SK-N-SH (cell line): ENCODE data around the gene NFKB2. TPM values are rescaled to one million over a fixed set of nuclear protein-coding genes. Genes with fewer than 3 reads are reported as not detected.

Experiments
- CTCF ChIA-PET: fragments of 300-600, 350-600 bp; formaldehyde crosslinking; extraction: SDS; loops from one replicate; lab custom pipeline; 2021; lab: Yijun Ruan, JAX
- POLR2A ChIA-PET: fragments of 350-600 bp; sonication (Branson Sonifier 250); formaldehyde crosslinking; extraction: SDS; loops from one replicate; lab custom pipeline; 2020; ENCODE audit warnings: antibody characterized with exemption, inconsistent platforms; lab: Yijun Ruan, JAX
- DNase-seq: peaks from one replicate; pipeline ENCODE4 v3.0.0; 2012
- H2AFZ ChIP-seq: fragments of 200-600 bp; sonication (generic); 2 replicates; pipeline ENCODE4 v1.8.1; 2016; ENCODE audit warnings: antibody characterized with exemption, mild to moderate bottlenecking, low read depth
- H3F3A ChIP-seq: fragments of 200-600 bp; sonication (generic); replicated peaks from 2 replicates; pipeline ENCODE3; 2016; ENCODE audit warnings: antibody characterized with exemption, mild to moderate bottlenecking; ENCODE audit not compliant: insufficient read depth
- H3K27ac ChIP-seq, 2 experiments: fragments of 200-500 bp in 1 of 2; fragments of 200-600 bp in 1 of 2; sonication (Bioruptor generic) in 1 of 2; sonication (generic), shearing (Covaris generic) in 1 of 2; 2 replicates each; pipeline versions ENCODE4 v1.5.1 to v1.6.1; 2014 to 2016; ENCODE audit warnings: low read depth in 2 of 2, inconsistent platforms in 1 of 2, low read length in 1 of 2, mild to moderate bottlenecking in 1 of 2, mixed read lengths in 1 of 2
- H3K27me3 ChIP-seq: fragments of 200-600 bp; sonication (generic), shearing (Covaris generic); 2 replicates; pipeline ENCODE4 v1.6.1; 2016; ENCODE audit warnings: mixed run types; ENCODE audit not compliant: insufficient read depth
- H3K36me3 ChIP-seq, 2 experiments: fragments of 200-500 bp in 1 of 2; fragments of 200-600 bp in 1 of 2; sonication (Bioruptor generic) in 1 of 2; sonication (generic) in 1 of 2; replicated peaks in 1 of 2; 2 replicates each; pipeline versions ENCODE3 to v1.5.1; 2014 to 2016; ENCODE audit warnings: low read length in 1 of 2, mild to moderate bottlenecking in 1 of 2; ENCODE audit not compliant: insufficient read depth in 2 of 2, control insufficient read depth in 1 of 2
- H3K4me1 ChIP-seq, 2 experiments: fragments of 200-500 bp in 1 of 2; fragments of 200-600 bp in 1 of 2; sonication (Bioruptor generic) in 1 of 2; sonication (generic), shearing (Covaris generic) in 1 of 2; 2 replicates each; pipeline versions ENCODE4 v1.5.1 to v1.6.1; 2014 to 2016; ENCODE audit warnings: low read depth in 1 of 2, low read length in 1 of 2, mixed run types in 1 of 2; ENCODE audit not compliant: insufficient read depth in 2 of 2, control insufficient read depth in 1 of 2
- H3K4me2 ChIP-seq: fragments of 200-600 bp; sonication (generic), shearing (Covaris generic); 2 replicates; pipeline ENCODE4 v1.6.1; 2017; ENCODE audit warnings: mixed run types
- H3K4me3 ChIP-seq, 2 experiments: fragments of 200-500 bp in 1 of 2; fragments of 200-600 bp in 1 of 2; sonication (Bioruptor generic) in 1 of 2; sonication (generic), shearing (Covaris generic) in 1 of 2; 2 replicates each; pipeline versions ENCODE4 v1.5.1 to v1.8.1; 2014 to 2016; ENCODE audit warnings: low read depth in 2 of 2, inconsistent platforms in 1 of 2, low read length in 1 of 2, mild to moderate bottlenecking in 1 of 2, mixed read lengths in 1 of 2, moderate library complexity in 1 of 2
- H3K79me2 ChIP-seq: fragments of 200-600 bp; sonication (generic); 2 replicates; pipeline ENCODE4 v1.8.1; 2017; ENCODE audit warnings: mild to moderate bottlenecking; ENCODE audit not compliant: insufficient read depth
- H3K9ac ChIP-seq: fragments of 200-600 bp; sonication (generic); 2 replicates; pipeline ENCODE4 v1.6.1; 2017; ENCODE audit warnings: mixed run types
- H3K9me2 ChIP-seq: fragments of 200-600 bp; sonication (generic); 2 replicates; pipeline ENCODE4 v1.6.1; 2017; ENCODE audit warnings: mixed run types
- H3K9me3 ChIP-seq: fragments of 200-600 bp; sonication (generic); 2 replicates; pipeline ENCODE4 v1.6.1; 2017; ENCODE audit warnings: mixed run types, mild to moderate bottlenecking, moderate library complexity
- H4K20me1 ChIP-seq: fragments of 200-600 bp; sonication (generic); 2 replicates; pipeline ENCODE4 v1.6.1; 2017; ENCODE audit warnings: mild to moderate bottlenecking, mixed run types; ENCODE audit not compliant: insufficient read depth
- FOSL2 ChIP-seq: IDR thresholded peaks from 2 replicates; pipeline ENCODE4 v1.4.0; 2012; ENCODE audit warnings: low read depth, mild to moderate bottlenecking, moderate library complexity, borderline replicate concordance
- FOXM1 ChIP-seq: IDR thresholded peaks from 2 replicates; pipeline ENCODE4 v1.4.0; 2012; ENCODE audit warnings: low read depth, mild to moderate bottlenecking
- GATA2 ChIP-seq: sonication (generic); formaldehyde crosslinking; IDR thresholded peaks from 2 replicates; pipeline ENCODE4 v1.5.0; 2020; ENCODE audit warnings: mild to moderate bottlenecking, missing genetic modification reagents
- MEF2A ChIP-seq: IDR thresholded peaks from 2 replicates; pipeline ENCODE4 v1.4.0; 2012; ENCODE audit warnings: low read depth, borderline replicate concordance
- MXI1 ChIP-seq: IDR thresholded peaks from 2 replicates; pipeline ENCODE4 v1.6.1; 2012; ENCODE audit warnings: mild to moderate bottlenecking, low read depth, low read length, improper control_type of control experiment
- NFIC ChIP-seq: IDR thresholded peaks from 2 replicates; pipeline ENCODE4 v1.4.0; 2012; ENCODE audit warnings: borderline replicate concordance
- NRF1 ChIP-seq: IDR thresholded peaks from 2 replicates; pipeline ENCODE4 v1.6.1; 2012; ENCODE audit warnings: low read depth, mild to moderate bottlenecking, low read length
- RAD21 ChIP-seq: IDR thresholded peaks from 2 replicates; pipeline ENCODE4 v1.6.1; 2012; ENCODE audit warnings: mild to moderate bottlenecking, low read length
- RCOR1 ChIP-seq: fragments of 150-350 bp; IDR thresholded peaks from 2 replicates; pipeline ENCODE4 v1.6.1; 2017; ENCODE audit warnings: antibody characterized with exemption, low read length
- RXRA ChIP-seq: IDR thresholded peaks from 2 replicates; pipeline ENCODE4 v1.4.0; 2012; ENCODE audit warnings: low read depth, mild to moderate bottlenecking, borderline replicate concordance
- SIN3A ChIP-seq: IDR thresholded peaks from 2 replicates; pipeline ENCODE4 v1.6.1; 2012; ENCODE audit warnings: low read depth, mild to moderate bottlenecking, low read length, moderate library complexity, borderline replicate concordance
- TCF12 ChIP-seq: IDR thresholded peaks from 2 replicates; pipeline ENCODE4 v1.4.0; 2012
- YY1 ChIP-seq: IDR thresholded peaks from 2 replicates; pipeline ENCODE4 v1.4.0; 2012; ENCODE audit warnings: low read depth, mild to moderate bottlenecking
- WGBS: methylation state at CpG from one replicate; pipeline ENCODE4 v1.1.6; 2017; ENCODE audit warnings: low lambda C conversion rate; 5-methylcytosine and 5-hydroxymethylcytosine counted together
- polyA plus RNA-seq, 3 experiments: library from polyadenylated mRNA; depleted of rRNA; stranded (reverse); fragments of >200 nt; gene quantifications; 2 replicates each; pipeline ENCODE4 v1.2.3, GENCODE V29; 2012
- TF ChIP-seq, protein P1 (sequence below): IDR thresholded peaks from 2 replicates; pipeline ENCODE4 v1.6.1; 2012; ENCODE audit warnings: mild to moderate bottlenecking, low read depth, low read length, moderate library complexity
- TF ChIP-seq, protein P2 (sequence below): fragments of 150-350 bp; IDR thresholded peaks from 2 replicates; pipeline ENCODE4 v1.6.1; 2017; ENCODE audit warnings: antibody characterized with exemption, low read length, low read depth, borderline replicate concordance
- TF ChIP-seq, protein P3 (sequence below): fragments of 150-350 bp; IDR thresholded peaks from 2 replicates; pipeline ENCODE4 v1.6.1; 2016; ENCODE audit warnings: mild to moderate bottlenecking, low read depth, low read length
- TF ChIP-seq, protein P4 (sequence below): IDR thresholded peaks from 2 replicates; pipeline ENCODE4 v1.4.0; 2012; ENCODE audit warnings: low read depth, borderline replicate concordance

The NFKB2 gene
- polyA plus RNA-seq, 1 of the 3 experiments (the other 2 are of a cell fraction) = 26.6 TPM

DNA sequence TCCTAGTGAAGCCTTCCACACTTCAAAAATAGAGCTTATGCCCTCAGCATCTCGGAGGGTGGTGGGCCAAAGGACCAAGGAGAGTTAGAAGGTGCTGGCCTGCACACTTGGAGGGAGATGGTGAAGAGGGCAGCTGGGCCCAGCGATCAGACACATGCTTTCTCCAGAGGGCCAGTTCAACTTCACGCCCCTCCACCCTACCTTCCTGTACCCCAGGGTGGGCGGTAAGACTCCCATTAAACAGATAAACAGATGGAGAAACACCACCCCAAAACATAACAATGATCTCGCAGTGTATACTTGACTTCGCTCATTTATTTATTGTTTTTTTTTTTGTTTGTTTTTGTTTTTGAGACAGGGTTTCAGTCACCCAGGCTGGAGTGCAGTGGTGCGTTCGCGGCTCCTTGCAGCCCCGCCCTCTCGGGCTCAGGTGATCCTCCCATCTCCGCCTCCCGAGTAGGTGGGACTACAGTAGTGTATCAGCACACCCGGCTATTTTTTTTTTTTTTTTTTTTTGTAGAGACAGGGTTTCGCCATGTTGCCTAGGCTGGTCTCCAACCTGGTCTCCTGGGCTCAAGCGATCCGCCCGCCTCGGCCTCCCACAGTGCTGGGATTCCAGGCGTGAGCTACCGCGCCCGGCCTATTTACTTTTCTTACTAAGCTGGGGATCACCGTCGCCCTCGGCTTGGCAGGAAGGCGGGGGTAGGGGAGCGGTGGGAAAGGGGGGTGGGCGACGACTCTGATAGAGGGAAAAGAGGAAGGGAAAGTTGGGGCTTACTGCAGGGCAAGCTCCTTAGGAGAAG is 54.0 kb downstream of the NFKB2 start:
- Histone ChIP-seq H3K9me2 (no peaks in the 10 kb centered on the region), H3K27me3 (no peaks in the 10 kb centered on the region), H3K36me3 (no peaks in the 10 kb centered on the region), H3K79me2 (no peaks in the 10 kb centered on the region), H3K9ac (peak overlapping the region; percentile 49; the same call in 1 of the 2 replicates), H2AFZ (peak overlapping the region; percentile 96; the same call in 1 of the 2 replicates), H3K4me1 (peaks cover 0 to 10% of the 10 kb centered on the region in 2 experiments; a peak in 2 of 4 replicates), H3K4me3 (peak overlapping the region; percentile 62 to 71), H3F3A (peaks cover 20% of the 10 kb centered on the region), H3K27ac (peak overlapping the region in 1 of 2 experiments; percentile 66; a peak in 2 of 4 replicates), H3K9me3 (no peaks in the 10 kb centered on the region), H3K4me2 (peak overlapping the region; percentile 80), H4K20me1 (no peaks in the 10 kb centered on the region)
- 15% methylated on average over 30 of the region's 30 CpGs for WGBS
- peak; percentile 68 for DNase-seq
- ChIA-PET POLR2A (interaction anchor here (1.0 to 4.3 kb wide), 3 partner anchors 11 to 29 kb away, joined by 4 to 27 read pairs (median 19); partner anchors contain the start of genes CUEDC2 and FBXL15), CTCF (interaction anchor here (0.8 to 5.3 kb wide), 8 partner anchors 9 to 56 kb away, joined by 3 to 25 read pairs (median 4); partner anchors contain the start of genes CUEDC2 and FBXL15)
- TF ChIP-seq NFIC (no peak), NRF1 (no peak), TCF12 (no peak), RCOR1 (no peak), MXI1 (no peak), RXRA (no peak), MEF2A (no peak), RAD21 (no peak), GATA2 (CRISPR knock-in tag) (no peak), FOSL2 (no peak), SIN3A (no peak), FOXM1 (no peak), YY1 (no peak)
- TF ChIP-seq, protein P1, sequence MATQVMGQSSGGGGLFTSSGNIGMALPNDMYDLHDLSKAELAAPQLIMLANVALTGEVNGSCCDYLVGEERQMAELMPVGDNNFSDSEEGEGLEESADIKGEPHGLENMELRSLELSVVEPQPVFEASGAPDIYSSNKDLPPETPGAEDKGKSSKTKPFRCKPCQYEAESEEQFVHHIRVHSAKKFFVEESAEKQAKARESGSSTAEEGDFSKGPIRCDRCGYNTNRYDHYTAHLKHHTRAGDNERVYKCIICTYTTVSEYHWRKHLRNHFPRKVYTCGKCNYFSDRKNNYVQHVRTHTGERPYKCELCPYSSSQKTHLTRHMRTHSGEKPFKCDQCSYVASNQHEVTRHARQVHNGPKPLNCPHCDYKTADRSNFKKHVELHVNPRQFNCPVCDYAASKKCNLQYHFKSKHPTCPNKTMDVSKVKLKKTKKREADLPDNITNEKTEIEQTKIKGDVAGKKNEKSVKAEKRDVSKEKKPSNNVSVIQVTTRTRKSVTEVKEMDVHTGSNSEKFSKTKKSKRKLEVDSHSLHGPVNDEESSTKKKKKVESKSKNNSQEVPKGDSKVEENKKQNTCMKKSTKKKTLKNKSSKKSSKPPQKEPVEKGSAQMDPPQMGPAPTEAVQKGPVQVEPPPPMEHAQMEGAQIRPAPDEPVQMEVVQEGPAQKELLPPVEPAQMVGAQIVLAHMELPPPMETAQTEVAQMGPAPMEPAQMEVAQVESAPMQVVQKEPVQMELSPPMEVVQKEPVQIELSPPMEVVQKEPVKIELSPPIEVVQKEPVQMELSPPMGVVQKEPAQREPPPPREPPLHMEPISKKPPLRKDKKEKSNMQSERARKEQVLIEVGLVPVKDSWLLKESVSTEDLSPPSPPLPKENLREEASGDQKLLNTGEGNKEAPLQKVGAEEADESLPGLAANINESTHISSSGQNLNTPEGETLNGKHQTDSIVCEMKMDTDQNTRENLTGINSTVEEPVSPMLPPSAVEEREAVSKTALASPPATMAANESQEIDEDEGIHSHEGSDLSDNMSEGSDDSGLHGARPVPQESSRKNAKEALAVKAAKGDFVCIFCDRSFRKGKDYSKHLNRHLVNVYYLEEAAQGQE = no peak
- TF ChIP-seq, protein P2, sequence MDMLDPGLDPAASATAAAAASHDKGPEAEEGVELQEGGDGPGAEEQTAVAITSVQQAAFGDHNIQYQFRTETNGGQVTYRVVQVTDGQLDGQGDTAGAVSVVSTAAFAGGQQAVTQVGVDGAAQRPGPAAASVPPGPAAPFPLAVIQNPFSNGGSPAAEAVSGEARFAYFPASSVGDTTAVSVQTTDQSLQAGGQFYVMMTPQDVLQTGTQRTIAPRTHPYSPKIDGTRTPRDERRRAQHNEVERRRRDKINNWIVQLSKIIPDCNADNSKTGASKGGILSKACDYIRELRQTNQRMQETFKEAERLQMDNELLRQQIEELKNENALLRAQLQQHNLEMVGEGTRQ = no peak
- TF ChIP-seq, protein P3, sequence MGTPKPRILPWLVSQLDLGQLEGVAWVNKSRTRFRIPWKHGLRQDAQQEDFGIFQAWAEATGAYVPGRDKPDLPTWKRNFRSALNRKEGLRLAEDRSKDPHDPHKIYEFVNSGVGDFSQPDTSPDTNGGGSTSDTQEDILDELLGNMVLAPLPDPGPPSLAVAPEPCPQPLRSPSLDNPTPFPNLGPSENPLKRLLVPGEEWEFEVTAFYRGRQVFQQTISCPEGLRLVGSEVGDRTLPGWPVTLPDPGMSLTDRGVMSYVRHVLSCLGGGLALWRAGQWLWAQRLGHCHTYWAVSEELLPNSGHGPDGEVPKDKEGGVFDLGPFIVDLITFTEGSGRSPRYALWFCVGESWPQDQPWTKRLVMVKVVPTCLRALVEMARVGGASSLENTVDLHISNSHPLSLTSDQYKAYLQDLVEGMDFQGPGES = no peak
- TF ChIP-seq, protein P4, sequence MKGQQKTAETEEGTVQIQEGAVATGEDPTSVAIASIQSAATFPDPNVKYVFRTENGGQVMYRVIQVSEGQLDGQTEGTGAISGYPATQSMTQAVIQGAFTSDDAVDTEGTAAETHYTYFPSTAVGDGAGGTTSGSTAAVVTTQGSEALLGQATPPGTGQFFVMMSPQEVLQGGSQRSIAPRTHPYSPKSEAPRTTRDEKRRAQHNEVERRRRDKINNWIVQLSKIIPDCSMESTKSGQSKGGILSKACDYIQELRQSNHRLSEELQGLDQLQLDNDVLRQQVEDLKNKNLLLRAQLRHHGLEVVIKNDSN = no peak
